Urinary bladder (tissue), 4 donors: ENCODE results near the gene ALPL. TPM values are rescaled to one million over a fixed set of nuclear protein-coding genes. Genes with fewer than 3 reads are reported as not detected.
"Not testable (repeated sequence)": the region's sequence is repeated elsewhere in the genome, so short reads cannot be mapped to it uniquely, and the experiment has no call there.

ENCODE experiments used
- DNase-seq: peaks from one replicate; pipeline ENCODE4 v3.0.0-alpha.2; 2015; ENCODE audit errors: extremely low spot score
- H3K27ac ChIP-seq: one replicate; pipeline ENCODE4 v1.5.1; 2013; ENCODE audit warnings: low read depth, mild to moderate bottlenecking, moderate library complexity
- H3K36me3 ChIP-seq: one replicate; pipeline ENCODE4 v1.6.1; 2013; ENCODE audit warnings: mild to moderate bottlenecking, moderate library complexity; ENCODE audit not compliant: insufficient read depth
- H3K4me1 ChIP-seq: one replicate; pipeline ENCODE4 v1.6.1; 2013; ENCODE audit warnings: mild to moderate bottlenecking, moderate library complexity; ENCODE audit not compliant: insufficient read depth
- H3K4me3 ChIP-seq: one replicate; pipeline ENCODE4 v1.5.1; 2013; ENCODE audit warnings: low read depth, low read length
- WGBS: extraction: QIAGEN DNeasy Blood & Tissue Kit; methylation state at CpG from one replicate; pipeline ENCODE4 v1.1.7; 2013; 5-methylcytosine and 5-hydroxymethylcytosine counted together
- polyA plus RNA-seq: library from polyadenylated mRNA; stranded (reverse); fragments of 200-250 nt; gene quantifications from one replicate; pipeline ENCODE4 v1.2.3, GENCODE V29; 2013
- total RNA-seq: library from RNA; depleted of rRNA; stranded (reverse); fragments of >200 nt; gene quantifications from one replicate; pipeline ENCODE4 v1.2.3, GENCODE V29; 2014
- donor health status: healthy with polysubstance abuse.
- donor health status: healthy.

Gene ALPL
- total RNA-seq (1.5 TPM), polyA plus RNA-seq (6.9 TPM)

DNA sequence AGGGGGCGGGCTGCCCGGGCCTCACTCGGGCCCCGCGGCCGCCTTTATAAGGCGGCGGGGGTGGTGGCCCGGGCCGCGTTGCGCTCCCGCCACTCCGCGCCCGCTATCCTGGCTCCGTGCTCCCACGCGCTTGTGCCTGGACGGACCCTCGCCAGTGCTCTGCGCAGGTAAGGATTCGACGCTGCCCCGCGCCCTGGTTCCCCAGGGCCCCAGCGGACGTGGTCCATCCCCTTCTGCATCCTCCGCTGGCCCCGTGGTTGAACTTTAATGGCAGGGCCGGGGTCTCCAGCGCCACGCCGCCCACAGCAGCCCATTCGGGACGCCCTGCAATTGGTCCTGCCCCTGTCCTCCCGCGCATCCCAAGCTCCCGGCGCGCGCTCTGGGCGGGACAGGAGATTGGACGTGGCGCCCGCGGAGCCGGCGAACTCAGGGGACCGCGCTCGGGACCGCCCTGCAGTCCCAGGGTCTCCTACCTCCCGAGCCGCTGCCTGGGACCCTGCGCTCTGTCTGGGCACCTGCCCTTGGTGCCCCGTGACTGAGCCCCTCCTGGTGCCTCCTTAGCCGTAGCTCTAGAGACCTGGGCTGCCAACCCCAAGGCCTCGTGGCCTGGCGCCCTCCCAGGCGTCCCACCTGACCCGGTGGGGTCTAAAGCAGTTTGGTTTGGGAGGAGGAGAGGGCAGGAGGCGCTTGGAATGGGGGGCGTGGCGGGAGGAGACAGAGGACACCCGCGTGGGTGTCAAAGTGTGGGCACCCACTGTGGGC, at the start of gene ALPL:
Gene ALPL (plus strand): TSS at position 73 of the 762 bp plus-strand sequence. CDS start 44,659 bp downstream, outside the sequence.
- H3K27ac ChIP-seq, result no peak within 1 kb of the TSS
- WGBS, result 6% methylated on average over 67 of the region's 67 CpGs
- peak within 1 kb of the TSS; percentile 23 for H3K4me3 ChIP-seq
- H3K4me1 ChIP-seq, result no peaks in the 10 kb centered on the region
- no peak for DNase-seq
- H3K36me3 ChIP-seq, result no peaks in the 10 kb centered on the region

GRCh38 chr1:21465127-21465526, 44.1 kb upstream of the ALPL start:
- H3K4me3 ChIP-seq, DNase-seq, H3K27ac ChIP-seq, H3K4me1 ChIP-seq, H3K36me3 ChIP-seq: not testable (repeated sequence)

DNA sequence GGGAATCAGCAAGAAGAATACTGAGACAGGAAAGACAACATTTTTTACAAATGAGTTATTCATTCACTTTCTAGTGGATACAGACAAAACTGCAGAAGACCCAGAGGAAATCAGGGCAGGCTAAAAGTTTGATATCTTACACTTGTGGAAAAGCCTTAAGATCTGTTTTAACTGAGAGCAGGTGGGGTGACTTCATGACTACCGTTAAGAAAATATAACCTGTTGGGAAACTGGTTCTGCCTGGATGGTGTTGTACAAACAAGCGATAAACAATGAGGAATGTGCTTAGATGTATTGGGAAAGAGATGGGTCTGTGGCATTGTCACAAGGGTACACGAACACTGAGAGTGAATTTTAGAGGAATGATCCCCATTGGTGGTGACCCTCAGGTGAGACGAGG, 41.3 kb upstream of the ALPL start:
- not testable (repeated sequence) for H3K4me1 ChIP-seq, DNase-seq, H3K4me3 ChIP-seq, H3K27ac ChIP-seq, H3K36me3 ChIP-seq
- WGBS, result 82% methylated on average over 4 of the region's 4 CpGs

DNA sequence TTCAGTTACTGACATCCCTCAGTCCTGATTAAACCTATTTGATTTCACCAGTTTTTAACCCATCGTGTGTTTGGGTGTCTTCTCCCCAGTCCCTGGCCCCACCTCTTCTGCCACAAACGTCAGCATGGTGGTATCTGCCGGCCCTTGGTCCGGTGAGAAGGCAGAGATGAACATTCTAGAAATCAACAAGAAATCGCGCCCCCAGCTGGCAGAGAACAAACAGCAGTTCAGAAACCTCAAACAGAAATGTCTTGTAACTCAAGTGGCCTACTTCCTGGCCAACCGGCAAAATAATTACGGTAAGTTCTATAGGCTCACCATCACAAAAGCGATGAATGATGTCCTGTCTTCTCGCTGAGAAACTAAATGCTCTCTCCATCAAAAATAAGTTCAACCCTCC, 40.6 kb upstream of the ALPL start:
- Histone ChIP-seq H3K4me3 (no peak overlapping the region), H3K36me3 (no peaks in the 10 kb centered on the region), H3K27ac (no peak overlapping the region), H3K4me1 (no peaks in the 10 kb centered on the region)
- WGBS, result 52% methylated on average over 10 of the region's 10 CpGs
- DNase-seq, result no peak

- WGBS, result 93% methylated on average over 9 of the region's 9 CpGs
- Histone ChIP-seq H3K4me3 (no peak overlapping the region), H3K27ac (no peak overlapping the region), H3K4me1 (no peaks in the 10 kb centered on the region), H3K36me3 (no peaks in the 10 kb centered on the region)
- no peak for DNase-seq
Measured at GRCh38 chr1:21469581-21469980, 39.6 kb upstream of the ALPL start.

- no peaks in the 10 kb centered on the region for H3K36me3 ChIP-seq
- no peaks in the 10 kb centered on the region for H3K4me1 ChIP-seq
- H3K4me3 ChIP-seq, result no peak overlapping the region
- 79% methylated on average over 5 of the region's 5 CpGs for WGBS
- no peak for DNase-seq
- no peak overlapping the region for H3K27ac ChIP-seq
Measured at GRCh38 chr1:21472861-21473260, 36.4 kb upstream of the ALPL start.

GRCh38 chr1:21478356-21478755, 30.9 kb upstream of the ALPL start:
- H3K27ac ChIP-seq, result no peak overlapping the region
- DNase-seq, result no peak
- WGBS, result 94% methylated on average over 6 of the region's 6 CpGs
- H3K36me3 ChIP-seq, result peaks cover 2% of the 10 kb centered on the region
- H3K4me3 ChIP-seq, result no peak overlapping the region
- no peaks in the 10 kb centered on the region for H3K4me1 ChIP-seq

DNA sequence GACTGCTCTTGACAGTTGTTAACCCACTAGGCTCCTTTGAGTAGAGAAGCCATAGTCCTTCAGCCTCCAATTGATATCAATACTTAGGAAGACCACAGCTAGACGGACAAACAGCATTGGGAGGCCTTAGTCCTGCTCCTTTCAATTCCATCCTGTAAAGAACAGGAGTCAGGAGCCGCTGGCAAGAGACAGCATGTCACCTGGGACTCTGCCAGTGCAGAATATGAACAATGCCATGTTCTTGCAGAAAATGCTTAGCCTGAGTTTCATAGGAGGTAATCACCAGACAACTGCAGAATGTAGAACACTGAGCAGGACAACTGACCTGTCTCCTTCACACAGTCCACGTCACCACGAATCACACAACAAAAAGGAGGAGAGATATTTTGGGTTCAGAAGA, 25.3 kb upstream of the ALPL start:
- H3K27ac ChIP-seq, H3K36me3 ChIP-seq, H3K4me1 ChIP-seq, DNase-seq, H3K4me3 ChIP-seq: not testable (repeated sequence)
- WGBS, result 96% methylated on average over 4 of the region's 4 CpGs

DNA sequence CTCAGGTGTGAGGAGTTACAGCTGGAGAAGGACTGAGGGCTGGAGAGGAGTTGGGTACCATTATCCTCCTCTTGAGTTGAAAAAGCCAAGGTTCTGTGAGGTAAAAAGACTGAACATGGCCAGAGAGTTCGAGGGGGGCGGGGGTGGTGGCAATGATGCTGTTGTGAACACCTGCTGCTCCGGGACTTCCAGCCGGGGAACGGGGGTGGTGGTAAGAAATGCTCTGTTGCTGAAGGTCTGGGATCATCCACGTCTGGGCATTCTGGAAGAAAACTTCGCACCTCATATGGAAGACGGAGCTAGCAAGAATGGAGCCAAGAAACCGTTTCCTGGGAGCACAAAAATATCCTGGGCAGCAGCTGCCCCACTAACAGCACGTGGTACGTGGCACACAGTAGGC, 20.1 kb upstream of the ALPL start:
- Histone ChIP-seq H3K4me1 (no peaks in the 10 kb centered on the region), H3K27ac (no peak overlapping the region), H3K36me3 (no peaks in the 10 kb centered on the region), H3K4me3 (no peak overlapping the region)
- WGBS, result 90% methylated on average over 11 of the region's 11 CpGs
- no peak for DNase-seq

- DNase-seq, result no peak
- 70% methylated on average over 11 of the region's 11 CpGs for WGBS
- no peaks in the 10 kb centered on the region for H3K4me1 ChIP-seq
- H3K36me3 ChIP-seq, result no peaks in the 10 kb centered on the region
- H3K27ac ChIP-seq, result no peak overlapping the region
- no peak overlapping the region for H3K4me3 ChIP-seq
Measured at GRCh38 chr1:21490774-21491487, 18.3 kb upstream of the ALPL start.

- no peak for DNase-seq
- H3K36me3 ChIP-seq, result no peaks in the 10 kb centered on the region
- H3K27ac ChIP-seq, result no peak overlapping the region
- H3K4me1 ChIP-seq, result no peaks in the 10 kb centered on the region
- H3K4me3 ChIP-seq, result no peak overlapping the region
- 55% methylated on average over 8 of the region's 8 CpGs for WGBS
Measured at GRCh38 chr1:21491488-21492355, 17.5 kb upstream of the ALPL start.

- DNase-seq, result no peak
- Histone ChIP-seq H3K36me3 (no peaks in the 10 kb centered on the region), H3K4me3 (no peak overlapping the region), H3K4me1 (no peaks in the 10 kb centered on the region), H3K27ac (no peak overlapping the region)
- WGBS, result 59% methylated on average over 4 of the region's 4 CpGs
Measured at GRCh38 chr1:21492356-21492625, 16.9 kb upstream of the ALPL start.

DNA sequence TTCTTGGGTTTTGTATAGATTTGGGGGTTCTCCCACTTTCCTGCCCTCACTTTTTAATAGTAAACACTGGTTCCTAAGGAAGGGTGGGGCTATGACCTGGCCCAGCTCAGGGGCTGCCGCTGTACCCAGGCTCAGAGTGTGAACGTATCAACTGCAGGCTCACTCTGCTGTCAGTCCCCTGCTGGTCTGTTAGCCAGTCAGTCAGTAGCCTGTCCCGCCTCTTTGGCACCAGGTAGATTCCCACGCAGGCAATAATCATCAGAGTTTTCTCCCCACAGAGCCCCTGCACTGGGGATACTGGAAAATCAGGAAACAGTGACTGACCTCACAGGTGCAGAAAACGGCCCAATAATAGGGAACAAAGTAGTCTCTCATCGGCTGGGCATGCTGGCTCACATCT, 15.0 kb upstream of the ALPL start:
- Histone ChIP-seq H3K36me3 (no peaks in the 10 kb centered on the region), H3K4me3 (no peak overlapping the region), H3K27ac (no peak overlapping the region), H3K4me1 (no peaks in the 10 kb centered on the region)
- DNase-seq, result no peak
- 79% methylated on average over 6 of the region's 6 CpGs for WGBS
